Adrenal gland (tissue), 12 donors: ENCODE results near the gene FBXO3. TPM values are rescaled to one million over a fixed set of nuclear protein-coding genes. Genes with fewer than 3 reads are reported as not detected.

Source experiments
- DNase-seq, 7 donors: peaks; one replicate each; pipeline ENCODE4 v3.0.0-alpha.2; 2019 to 2020
- H3K27ac ChIP-seq, 5 donors: fragments of 200-600 bp; sonication (generic) in 4 of 5; 1 replicate in 3 of 5; 2 replicates in 2 of 5; pipeline versions ENCODE4 v1.5.1 to v1.8.0; 2016 to 2020; ENCODE audit warnings: mild to moderate bottlenecking in 1 of 5
- H3K27me3 ChIP-seq: fragments of 200-600 bp; 2 replicates; pipeline ENCODE4 v1.8.0; 2021
- H3K36me3 ChIP-seq, 2 donors: fragments of 200-600 bp; replicated peaks in 1 of 2; 1 replicate in 1 of 2; 2 replicates in 1 of 2; pipeline versions ENCODE4 v1.5.1 to v1.8.0; 2018 to 2022
- H3K4me1 ChIP-seq, 2 donors: fragments of 200-600 bp; replicated peaks in 1 of 2; 1 replicate in 1 of 2; 2 replicates in 1 of 2; pipeline versions ENCODE4 v1.5.1 to v1.8.0; 2018 to 2021
- H3K4me3 ChIP-seq, 4 donors: fragments of 200-600 bp; sonication (generic) in 3 of 4; one replicate each; pipeline ENCODE4 v1.5.1; 2016 to 2018
- H3K9me3 ChIP-seq, 3 donors: fragments of 200-600 bp; sonication (generic) in 1 of 3; replicated peaks in 1 of 3; 1 replicate in 2 of 3; 2 replicates in 1 of 3; pipeline versions ENCODE4 v1.5.1 to v1.8.0; 2016 to 2021
- CTCF ChIP-seq, 6 experiments: fragments of 450-650 bp in 4 of 6; fragments of 200-600 bp in 2 of 6; sonication (generic) in 1 of 6; IDR thresholded peaks; 1 replicate in 5 of 6; 2 replicates in 1 of 6; pipeline versions ENCODE4 v1.5.1 to v1.8.0; 2016 to 2021; ENCODE audit warnings: antibody characterized with exemption in 6 of 6, mild to moderate bottlenecking in 2 of 6, moderate library complexity in 1 of 6
- POLR2A ChIP-seq, 2 donors: fragments of 450-650 bp; IDR thresholded peaks; one replicate each; pipeline ENCODE4 v1.6.1; 2017; ENCODE audit warnings: antibody characterized with exemption in 2 of 2, mild to moderate bottlenecking in 2 of 2, moderate library complexity in 1 of 2
- WGBS, 4 donors: extraction: QIAGEN DNeasy Blood & Tissue Kit in 2 of 4; methylation state at CpG; one replicate each; pipeline versions ENCODE4 v1.1.5 to v1.1.7; 2013 to 2017; 5-methylcytosine and 5-hydroxymethylcytosine counted together
- intact Hi-C, 2 donors: fragments of 100-400 bp; cut with DNase I; formaldehyde crosslinking; loops; one replicate each; pipeline versions ENCODE4 v1.14.1 to v1.15.0; 2022 to 2023
- polyA plus RNA-seq, 3 donors: library from polyadenylated mRNA; stranded (reverse); fragments of 200-250 nt in 2 of 3; fragments of 350-450 nt in 1 of 3; fragmentation: Illumina TruSeq in 1 of 3; extraction: RNeasy Lipid Tissue Mini Kit (QIAGEN cat#74804) in 1 of 3; gene quantifications; one replicate each; pipeline ENCODE4 v1.2.3, GENCODE V29; 2013 to 2014
- total RNA-seq, 9 donors: library from RNA; depleted of rRNA in 4 of 9; stranded (reverse); fragments of >200 nt in 4 of 9; fragments of 120-200 nt in 1 of 9; fragmentation: NEBNext Ultra II Directional in 1 of 9; extraction: Animal tissue kit (Norgen Biotek cat#: 25700) in 1 of 9; gene quantifications; one replicate each; pipeline versions ENCODE4 v1.1.0 to v1.2.4, GENCODE V29; 2013 to 2023
- donor health status: healthy with polysubstance abuse.
- donor health status: Bipolar disorder and iron deficiency.
- donor health status: DM: yes; HTN: yes; CAD: no.
- donor health status: DM: no; HTN: no; CAD: no.
- donor health status: DM: no; HTN: no; CAD: no.
- donor health status: DM: yes; HTN: yes; CAD: no.

The FBXO3 gene
- total and polyA plus RNA-seq, 12 donors = 20.7 to 59.2 (median 39.3) TPM

GRCh38 chr11:33772300-33772699 lies 2.0 kb downstream of the FBXO3 start:
- DNase-seq = peak in 6 of 7 donors; percentile 35 to 58 (median 45)
- H3K36me3 ChIP-seq = peaks cover 0 to 20% of the 10 kb centered on the region in 2 donors
- intact Hi-C loops = no loop called here
- H3K9me3 ChIP-seq = no peaks in the 10 kb centered on the region
- H3K27me3 ChIP-seq = no peaks in the 10 kb centered on the region
- 49 to 71% (median 54%) methylated on average over 4 of the region's 4 CpGs for WGBS, 4 donors
- no peak overlapping the region for H3K4me3 ChIP-seq
- TF ChIP-seq CTCF (IDR thresholded peaks at IDR 0.05) = no peak
- no peak for TF ChIP-seq POLR2A (IDR thresholded peaks at IDR 0.05)
- no peak overlapping the region for H3K27ac ChIP-seq
- H3K4me1 ChIP-seq = peaks cover 6 to 30% of the 10 kb centered on the region in 2 donors

- H3K27ac ChIP-seq = no peak overlapping the region
- TF ChIP-seq CTCF (IDR thresholded peaks at IDR 0.05) = no peak
- no peak for TF ChIP-seq POLR2A (IDR thresholded peaks at IDR 0.05)
- H3K4me1 ChIP-seq = peaks cover 6 to 27% of the 10 kb centered on the region in 2 donors
- H3K27me3 ChIP-seq = no peaks in the 10 kb centered on the region
- 62 to 89% (median 79%) methylated on average over 2 of the region's 2 CpGs for WGBS, 4 donors
- H3K9me3 ChIP-seq = no peaks in the 10 kb centered on the region
- intact Hi-C loops = no loop called here
- no peak overlapping the region for H3K4me3 ChIP-seq
- H3K36me3 ChIP-seq = peaks cover 0 to 36% of the 10 kb centered on the region in 2 donors
- DNase-seq = no peak
These were observed 4.1 kb downstream of the FBXO3 start for GRCh38 chr11:33770236-33770635.

GRCh38 chr11:33769542-33769941 lies 4.8 kb downstream of the FBXO3 start:
- H3K27ac ChIP-seq = no peak overlapping the region
- H3K4me1 ChIP-seq = peaks cover 6 to 22% of the 10 kb centered on the region in 2 donors
- no peaks in the 10 kb centered on the region for H3K27me3 ChIP-seq
- no peaks in the 10 kb centered on the region for H3K9me3 ChIP-seq
- no peak for DNase-seq
- WGBS, 4 donors = 85 to 91% (median 87%) methylated on average over 4 of the region's 4 CpGs
- TF ChIP-seq POLR2A (IDR thresholded peaks at IDR 0.05) = no peak
- H3K36me3 ChIP-seq = peaks cover 0 to 42% of the 10 kb centered on the region in 2 donors
- H3K4me3 ChIP-seq = no peak overlapping the region
- intact Hi-C loops = no loop called here

GRCh38 chr11:33767624-33768023 lies 6.7 kb downstream of the FBXO3 start:
- DNase-seq = no peak
- intact Hi-C loops = no loop called here
- Histone ChIP-seq H3K36me3 (peaks cover 0 to 46% of the 10 kb centered on the region in 2 donors), H3K9me3 (peaks cover 0 to 6% (median 0%) of the 10 kb centered on the region in 3 donors), H3K4me1 (peaks cover 0 to 11% of the 10 kb centered on the region in 2 donors), H3K27ac (no peak overlapping the region), H3K27me3 (no peaks in the 10 kb centered on the region), H3K4me3 (no peak overlapping the region)
- TF ChIP-seq CTCF (IDR thresholded peaks at IDR 0.05) = no peak
- TF ChIP-seq POLR2A (IDR thresholded peaks at IDR 0.05) = no peak
- WGBS, 4 donors = 87 to 91% (median 90%) methylated on average over 4 of the region's 4 CpGs

- intact Hi-C loops = no loop called here
- 79 to 85% (median 80%) methylated on average over 2 of the region's 2 CpGs for WGBS, 4 donors
- TF ChIP-seq CTCF (IDR thresholded peaks at IDR 0.05) = no peak
- no peak for TF ChIP-seq POLR2A (IDR thresholded peaks at IDR 0.05)
- Histone ChIP-seq H3K27ac (no peak overlapping the region), H3K4me3 (no peak overlapping the region), H3K4me1 (no peaks in the 10 kb centered on the region), H3K27me3 (no peaks in the 10 kb centered on the region), H3K36me3 (peaks cover 0 to 46% of the 10 kb centered on the region in 2 donors), H3K9me3 (peaks cover 0 to 7% (median 0%) of the 10 kb centered on the region in 3 donors)
- DNase-seq = no peak
These were observed 8.2 kb downstream of the FBXO3 start for GRCh38 chr11:33766085-33766484.
